H7 (cell line): ENCODE measurements around the gene PGBD2. TPM values are rescaled to one million over a fixed set of nuclear protein-coding genes. Genes with fewer than 3 reads are reported as not detected.
"Not testable (repeated sequence)": the region's sequence is repeated elsewhere in the genome, so short reads cannot be mapped to it uniquely, and the experiment has no call there.

ENCODE experiments used
- DNase-seq: peaks from one replicate; pipeline ENCODE4 v3.0.0; 2012
- H3K27me3 ChIP-seq: 2 replicates; pipeline ENCODE4 v1.6.0; 2011; ENCODE audit warnings: mild to moderate bottlenecking, low read length; ENCODE audit not compliant: control insufficient read depth, insufficient read depth
- H3K36me3 ChIP-seq: replicated peaks from 2 replicates; pipeline ENCODE4 v1.5.1; 2011; ENCODE audit warnings: low read length; ENCODE audit not compliant: control insufficient read depth, insufficient read depth
- H3K4me3 ChIP-seq: 2 replicates; pipeline ENCODE4 v1.5.1; 2011; ENCODE audit warnings: low read depth, mild to moderate bottlenecking, control low read depth, low read length, moderate library complexity; ENCODE audit not compliant: insufficient read depth
- total RNA-seq: library from RNA; depleted of rRNA; stranded (reverse); fragments of >200 nt; shearing (Covaris generic); gene quantifications from 2 replicates; pipeline ENCODE4 v1.2.3, GENCODE V29; 2014; rRNA removed

PGBD2 gene
- total RNA-seq, 1 experiment from 2014 or later = 3.6 TPM

GRCh38 chr1:248930037-248930436, 24.0 kb downstream of the PGBD2 start:
- DNase-seq, H3K4me3 ChIP-seq, H3K36me3 ChIP-seq, H3K27me3 ChIP-seq: not testable (repeated sequence)

DNA sequence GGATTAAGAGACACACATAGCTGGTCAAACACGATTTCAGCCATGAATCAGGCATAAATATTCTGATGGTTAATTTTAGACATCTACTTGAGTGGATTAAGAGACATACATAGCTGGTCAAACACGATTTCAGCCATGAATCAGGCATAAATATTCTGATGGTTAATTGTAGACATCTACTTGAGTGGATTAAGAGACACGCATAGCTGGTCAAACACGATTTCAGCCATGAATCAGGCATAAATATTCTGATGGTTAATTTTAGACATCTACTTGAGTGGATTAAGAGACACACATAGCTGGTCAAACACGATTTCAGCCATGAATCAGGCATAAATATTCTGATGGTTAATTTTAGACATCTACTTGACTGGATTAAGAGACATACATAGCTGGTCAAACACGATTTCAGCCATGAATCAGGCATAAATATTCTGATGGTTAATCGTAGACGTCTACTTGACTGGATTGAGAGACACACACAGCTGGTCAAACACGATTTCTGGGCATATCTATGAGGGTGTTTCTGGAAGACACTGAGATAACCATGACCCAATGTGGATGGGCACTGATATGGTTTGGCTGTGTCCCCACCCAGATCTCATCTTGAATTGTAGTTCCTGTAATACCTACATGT, 32.3 kb downstream of the PGBD2 start:
- DNase-seq, H3K27me3 ChIP-seq, H3K36me3 ChIP-seq, H3K4me3 ChIP-seq: not testable (repeated sequence)

- H3K36me3 ChIP-seq, DNase-seq, H3K27me3 ChIP-seq: not testable (repeated sequence)
Observed at GRCh38 chr1:248944134-248944999, 38.3 kb downstream of the PGBD2 start.

GRCh38 chr1:248945000-248945423, 39.0 kb downstream of the PGBD2 start:
- not testable (repeated sequence) for H3K4me3 ChIP-seq, DNase-seq, H3K36me3 ChIP-seq, H3K27me3 ChIP-seq

More at GRCh38 chr1:248944134-248944999, 38.3 kb downstream of the PGBD2 start:
- not testable (repeated sequence) for H3K4me3 ChIP-seq

- not testable (repeated sequence) for H3K4me3 ChIP-seq, DNase-seq, H3K27me3 ChIP-seq, H3K36me3 ChIP-seq
Observed at GRCh38 chr1:248945453-248945852, 39.4 kb downstream of the PGBD2 start.

DNA sequence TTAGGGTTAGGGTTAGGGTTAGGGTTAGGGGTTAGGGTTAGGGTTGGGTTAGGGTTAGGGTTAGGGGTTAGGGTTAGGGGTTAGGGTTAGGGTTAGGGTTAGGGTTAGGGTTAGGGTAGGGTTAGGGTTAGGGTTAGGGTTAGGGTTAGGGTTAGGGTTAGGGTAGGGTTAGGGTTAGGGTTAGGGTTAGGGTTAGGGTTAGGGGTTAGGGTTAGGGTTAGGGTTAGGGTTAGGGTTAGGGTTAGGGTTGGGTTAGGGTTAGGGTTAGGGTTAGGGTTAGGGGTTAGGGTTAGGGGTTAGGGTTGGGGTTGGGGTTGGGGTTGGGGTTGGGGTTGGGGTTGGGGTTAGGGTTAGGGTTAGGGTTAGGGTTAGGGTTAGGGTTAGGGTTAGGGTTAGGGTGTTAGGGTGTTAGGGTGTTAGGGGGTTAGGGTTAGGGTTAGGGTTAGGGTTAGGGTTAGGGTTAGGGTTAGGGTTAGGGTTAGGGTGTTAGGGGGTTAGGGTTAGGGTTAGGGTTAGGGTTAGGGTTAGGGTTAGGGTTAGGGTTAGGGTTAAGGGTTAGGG, 39.9 kb downstream of the PGBD2 start:
- not testable (repeated sequence) for DNase-seq, H3K36me3 ChIP-seq, H3K27me3 ChIP-seq, H3K4me3 ChIP-seq

Other genes with a start within 250 kb of the PGBD2 start
- not detected in 2 replicates for gene OR14I1, start 203.5 kb upstream of the PGBD2 start, total RNA-seq
- gene LYPD8, start 150.5 kb upstream of the PGBD2 start, total RNA-seq = not detected in 2 replicates
- gene SH3BP5L, start 80.3 kb upstream of the PGBD2 start, total RNA-seq = 38.2 and 40.5 TPM in 2 replicates
- gene ZNF672, start 68.0 kb upstream of the PGBD2 start, total RNA-seq = 56.0 and 59.5 TPM in 2 replicates
- gene ZNF692, start 47.1 kb upstream of the PGBD2 start, total RNA-seq = 64.2 and 91.9 TPM in 2 replicates